Fibroblast of lung (primary cell): ENCODE measurements around the gene CCT8.

Source experiments
- EZH2 ChIP-seq: IDR thresholded peaks from 2 replicates; pipeline ENCODE4 v1.5.1; 2012; ENCODE audit warnings: low read length, control low read depth, mild to moderate bottlenecking; ENCODE audit errors: missing control alignments
- TF ChIP-seq, protein P1 (sequence below), 2 donors: IDR thresholded peaks in 1 of 2; conservative IDR thresholded peaks in 1 of 2; 1 replicate in 1 of 2; 2 replicates in 1 of 2; pipeline ENCODE4 v1.5.1; 2011 to 2012; ENCODE audit warnings: low read length in 2 of 2, control low read depth in 1 of 2, inconsistent platforms in 1 of 2, low read depth in 1 of 2, mild to moderate bottlenecking in 1 of 2

DNA sequence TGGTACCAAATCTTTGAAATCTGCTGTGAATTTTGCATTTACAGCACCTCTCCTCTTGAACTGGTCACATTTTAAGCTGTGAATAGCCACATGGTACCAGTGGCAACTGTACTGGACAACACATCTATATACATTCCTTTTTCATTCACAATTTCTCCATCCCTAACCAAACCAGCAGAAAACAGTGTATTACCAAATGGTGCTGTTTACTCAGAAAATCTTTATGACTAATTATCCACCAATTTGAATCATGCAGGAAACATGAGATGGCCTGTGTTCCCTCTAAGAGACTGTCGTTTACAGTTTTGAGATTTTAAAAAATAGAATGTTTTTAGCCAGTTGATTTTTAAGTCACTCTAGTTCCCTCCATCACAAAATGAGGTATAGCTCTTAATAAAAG is 17.6 kb upstream of the CCT8 start:
- TF ChIP-seq, protein P1, sequence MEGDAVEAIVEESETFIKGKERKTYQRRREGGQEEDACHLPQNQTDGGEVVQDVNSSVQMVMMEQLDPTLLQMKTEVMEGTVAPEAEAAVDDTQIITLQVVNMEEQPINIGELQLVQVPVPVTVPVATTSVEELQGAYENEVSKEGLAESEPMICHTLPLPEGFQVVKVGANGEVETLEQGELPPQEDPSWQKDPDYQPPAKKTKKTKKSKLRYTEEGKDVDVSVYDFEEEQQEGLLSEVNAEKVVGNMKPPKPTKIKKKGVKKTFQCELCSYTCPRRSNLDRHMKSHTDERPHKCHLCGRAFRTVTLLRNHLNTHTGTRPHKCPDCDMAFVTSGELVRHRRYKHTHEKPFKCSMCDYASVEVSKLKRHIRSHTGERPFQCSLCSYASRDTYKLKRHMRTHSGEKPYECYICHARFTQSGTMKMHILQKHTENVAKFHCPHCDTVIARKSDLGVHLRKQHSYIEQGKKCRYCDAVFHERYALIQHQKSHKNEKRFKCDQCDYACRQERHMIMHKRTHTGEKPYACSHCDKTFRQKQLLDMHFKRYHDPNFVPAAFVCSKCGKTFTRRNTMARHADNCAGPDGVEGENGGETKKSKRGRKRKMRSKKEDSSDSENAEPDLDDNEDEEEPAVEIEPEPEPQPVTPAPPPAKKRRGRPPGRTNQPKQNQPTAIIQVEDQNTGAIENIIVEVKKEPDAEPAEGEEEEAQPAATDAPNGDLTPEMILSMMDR (conservative IDR thresholded peaks at IDR 0.05 in 1 of 2, IDR thresholded peaks at IDR 0.05 in 1 of 2; ENCODE audit: low read depth in 1 of 2, low read length in 2 of 2): no peak
- TF ChIP-seq EZH2: no peak
